Endothelial cell of umbilical vein (primary cell): ENCODE data around the gene NOSIP. TPM values are rescaled to one million over a fixed set of nuclear protein-coding genes. Genes with fewer than 3 reads are reported as not detected.

Source experiments
- BruUV-seq: library from RNA; stranded (reverse); fragments of 400-500 nt; replicated peaks from 2 replicates; lab custom pipeline; 2021; lab: Mats Ljungman, UMichigan
- CTCF ChIA-PET: fragments of 300-600, 350-600 bp; sonication (Branson Sonifier 250); formaldehyde crosslinking; loops from one replicate; lab custom pipeline; 2021; ENCODE audit warnings: antibody characterized with exemption, inconsistent platforms; lab: Charles Lee
- POLR2A ChIA-PET: fragments of 300-600, 350-600 bp; sonication (Branson Sonifier 250); formaldehyde crosslinking; loops from one replicate; lab custom pipeline; 2021; ENCODE audit warnings: antibody characterized with exemption, inconsistent platforms; lab: Charles Lee
- DNase-seq: peaks from one replicate; pipeline ENCODE4 v3.0.0-alpha.2; 2011; ENCODE audit warnings: low read depth, low spot score
- FAIRE-seq: peaks from 2 replicates; lab custom pipeline; 2011; peaks lifted over from hg19 to GRCh38; lab: Jason Lieb, UNC
- H2AFZ ChIP-seq: 2 replicates; pipeline ENCODE4 v1.6.0; 2012; ENCODE audit warnings: low read depth, low read length, control low read depth, inconsistent platforms
- H3K27ac ChIP-seq: 2 replicates; pipeline ENCODE4 v1.5.1; 2011; ENCODE audit warnings: low read depth, mild to moderate bottlenecking, control low read depth, low read length, moderate library complexity; ENCODE audit not compliant: insufficient read depth
- H3K27me3 ChIP-seq, 2 experiments: 2 replicates each; pipeline versions ENCODE4 v1.6.0 to v1.6.1; 2011; ENCODE audit warnings: low read length in 2 of 2, mixed read lengths in 1 of 2; ENCODE audit not compliant: control insufficient read depth in 2 of 2, insufficient read depth in 2 of 2
- H3K36me3 ChIP-seq, 2 experiments: 2 replicates in 1 of 2; 3 replicates in 1 of 2; pipeline ENCODE4 v1.5.1; 2011; ENCODE audit warnings: low read length in 2 of 2, mild to moderate bottlenecking in 1 of 2, moderate library complexity in 1 of 2; ENCODE audit not compliant: control insufficient read depth in 2 of 2, insufficient read depth in 2 of 2; ENCODE audit errors: extremely low read depth in 1 of 2
- H3K4me1 ChIP-seq: 3 replicates; pipeline ENCODE4 v1.5.1; 2011; ENCODE audit warnings: mild to moderate bottlenecking, low read length; ENCODE audit not compliant: control insufficient read depth, insufficient read depth; ENCODE audit errors: extremely low read depth
- H3K4me2 ChIP-seq: 2 replicates; pipeline ENCODE4 v1.6.1; 2011; ENCODE audit warnings: low read length, control low read depth, mixed read lengths; ENCODE audit not compliant: insufficient read depth
- H3K4me3 ChIP-seq, 3 experiments: fragments of 200-600 bp in 1 of 3; sonication (generic), shearing (Covaris generic) in 1 of 3; replicated peaks in 1 of 3; 2 replicates each; pipeline ENCODE4 v1.5.1; 2011 to 2016; ENCODE audit warnings: control low read depth in 3 of 3, low read length in 3 of 3, mild to moderate bottlenecking in 2 of 3, inconsistent platforms in 1 of 3, low read depth in 1 of 3, moderate library complexity in 1 of 3; ENCODE audit not compliant: insufficient read depth in 1 of 3
- H3K79me2 ChIP-seq: 2 replicates; pipeline ENCODE4 v1.6.0; 2012; ENCODE audit warnings: low read length, inconsistent platforms; ENCODE audit not compliant: control insufficient read depth, insufficient read depth
- H3K9ac ChIP-seq: replicated peaks from 2 replicates; pipeline ENCODE3; 2011; ENCODE audit warnings: low read length, control low read depth; ENCODE audit not compliant: insufficient read depth; ENCODE audit errors: extremely low read depth
- H3K9me1 ChIP-seq: replicated peaks from 3 replicates; pipeline ENCODE4 v1.6.0; 2011; ENCODE audit warnings: mild to moderate bottlenecking, low read length; ENCODE audit not compliant: control insufficient read depth, insufficient read depth; ENCODE audit errors: extremely low read depth
- H3K9me3 ChIP-seq: replicated peaks from 2 replicates; pipeline ENCODE4 v1.5.1; 2012; ENCODE audit warnings: low read length, inconsistent platforms; ENCODE audit not compliant: control insufficient read depth, insufficient read depth
- H4K20me1 ChIP-seq: replicated peaks from 2 replicates; pipeline ENCODE3; 2011; ENCODE audit warnings: mild to moderate bottlenecking, low read length; ENCODE audit not compliant: control insufficient read depth, insufficient read depth; ENCODE audit errors: extremely low read depth
- EZH2 ChIP-seq: IDR thresholded peaks from 2 replicates; pipeline ENCODE4 v1.6.1; 2012; ENCODE audit warnings: borderline replicate concordance, low read depth, mild to moderate bottlenecking, moderate library complexity, low read length, inconsistent platforms; ENCODE audit not compliant: severe bottlenecking
- FOS ChIP-seq: IDR thresholded peaks from 2 replicates; pipeline ENCODE4 v1.6.1; 2011; ENCODE audit warnings: mild to moderate bottlenecking, low read length, moderate library complexity, borderline replicate concordance; ENCODE audit not compliant: insufficient read depth
- GATA2 ChIP-seq: IDR thresholded peaks from 2 replicates; pipeline ENCODE4 v1.7.0; 2011; ENCODE audit warnings: low read depth, mild to moderate bottlenecking, moderate library complexity, mixed read lengths, low read length; ENCODE audit not compliant: insufficient read length, insufficient read depth
- JUN ChIP-seq: IDR thresholded peaks from 2 replicates; pipeline ENCODE4 v1.6.1; 2011; ENCODE audit warnings: borderline replicate concordance, low read depth; ENCODE audit not compliant: insufficient read length, insufficient read depth
- MAX ChIP-seq: IDR thresholded peaks from 2 replicates; pipeline ENCODE4 v1.6.1; 2011; ENCODE audit not compliant: insufficient read depth, insufficient read length
- MYC ChIP-seq: IDR thresholded peaks from one replicate; pipeline ENCODE4 v1.6.1; 2011; ENCODE audit warnings: mild to moderate bottlenecking, low read depth, low read length
- POLR2A ChIP-seq: IDR thresholded peaks from 2 replicates; pipeline ENCODE4 v1.6.1; 2012; ENCODE audit warnings: low read depth, mild to moderate bottlenecking, control low read depth, low read length
- POLR2AphosphoS5 ChIP-seq: IDR thresholded peaks from 2 replicates; pipeline ENCODE4 v1.6.1; 2012; ENCODE audit warnings: low read depth, mild to moderate bottlenecking, control low read depth, low read length, moderate library complexity; ENCODE audit not compliant: insufficient read depth
- dilution Hi-C: fragments of 300-500 bp; cut with MboI; formaldehyde crosslinking; loops from one replicate; pipeline ENCODE4 v1.15.0; 2019; ENCODE audit warnings: low sequenced_read_pairs; ENCODE audit not compliant: extremely low pct_ligation_motif_present
- intact Hi-C: fragments of 100-400 bp; cut with micrococcal nuclease; formaldehyde crosslinking; loops from one replicate; pipeline ENCODE4 v1.10.0; 2022
- polyA plus RNA-seq, 4 experiments: library from polyadenylated mRNA; depleted of rRNA in 3 of 4; stranded (reverse) in 3 of 4; unstranded in 1 of 4; fragments of >200 nt; gene quantifications; 2 replicates each; pipeline versions ENCODE4 v1.2.1 to v1.2.3, GENCODE V29; 2011 to 2012; ENCODE audit warnings: missing spikeins in 1 of 4
- total RNA-seq: library from RNA; stranded (reverse); gene quantifications from 2 replicates; pipeline ENCODE4 v1.2.3, GENCODE V29; 2021
- TF ChIP-seq, protein P1 (sequence below), 2 donors: IDR thresholded peaks; 1 replicate in 1 of 2; 2 replicates in 1 of 2; pipeline ENCODE4 v1.5.1; 2011; ENCODE audit warnings: low read length in 2 of 2, mild to moderate bottlenecking in 2 of 2, moderate library complexity in 2 of 2, control low read depth in 1 of 2, inconsistent platforms in 1 of 2, low read depth in 1 of 2; ENCODE audit not compliant: insufficient read depth in 1 of 2; ENCODE audit errors: extremely low read depth in 1 of 2

Gene NOSIP
- total and polyA plus RNA-seq, 2 donors (not counting 3 experiments of a cell fraction or from before 2014, with no cell fraction given): 77.5 to 128 TPM

- Histone ChIP-seq H3K9ac (no peak overlapping the region), H3K4me2 (no peak overlapping the region), H3K27me3 (no peaks in the 10 kb centered on the region), H2AFZ (no peak overlapping the region), H3K4me1 (peaks cover 23% of the 10 kb centered on the region), H3K4me3 (no peak overlapping the region), H3K9me3 (no peaks in the 10 kb centered on the region), H3K79me2 (peaks cover 19% of the 10 kb centered on the region), H3K9me1 (no peaks in the 10 kb centered on the region), H3K27ac (no peak overlapping the region), H4K20me1 (no peaks in the 10 kb centered on the region), H3K36me3 (peaks cover 2 to 29% of the 10 kb centered on the region in 2 experiments)
- DNase-seq (no peak), FAIRE-seq (no peak)
- CTCF ChIA-PET: interaction anchor here (1.1 to 1.4 kb wide), 2 partner anchors 23 to 47 kb away, joined by 3 to 5 read pairs; partner anchors contain the start of gene RRAS
- POLR2A ChIA-PET: no interaction called here
- no peak for TF ChIP-seq GATA2
- no peak for TF ChIP-seq POLR2A
- no peak for TF ChIP-seq EZH2
- TF ChIP-seq FOS: no peak
- TF ChIP-seq JUN: no peak
- TF ChIP-seq, protein P1, sequence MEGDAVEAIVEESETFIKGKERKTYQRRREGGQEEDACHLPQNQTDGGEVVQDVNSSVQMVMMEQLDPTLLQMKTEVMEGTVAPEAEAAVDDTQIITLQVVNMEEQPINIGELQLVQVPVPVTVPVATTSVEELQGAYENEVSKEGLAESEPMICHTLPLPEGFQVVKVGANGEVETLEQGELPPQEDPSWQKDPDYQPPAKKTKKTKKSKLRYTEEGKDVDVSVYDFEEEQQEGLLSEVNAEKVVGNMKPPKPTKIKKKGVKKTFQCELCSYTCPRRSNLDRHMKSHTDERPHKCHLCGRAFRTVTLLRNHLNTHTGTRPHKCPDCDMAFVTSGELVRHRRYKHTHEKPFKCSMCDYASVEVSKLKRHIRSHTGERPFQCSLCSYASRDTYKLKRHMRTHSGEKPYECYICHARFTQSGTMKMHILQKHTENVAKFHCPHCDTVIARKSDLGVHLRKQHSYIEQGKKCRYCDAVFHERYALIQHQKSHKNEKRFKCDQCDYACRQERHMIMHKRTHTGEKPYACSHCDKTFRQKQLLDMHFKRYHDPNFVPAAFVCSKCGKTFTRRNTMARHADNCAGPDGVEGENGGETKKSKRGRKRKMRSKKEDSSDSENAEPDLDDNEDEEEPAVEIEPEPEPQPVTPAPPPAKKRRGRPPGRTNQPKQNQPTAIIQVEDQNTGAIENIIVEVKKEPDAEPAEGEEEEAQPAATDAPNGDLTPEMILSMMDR (IDR thresholded peaks at IDR 0.05; ENCODE audit: extremely low read depth in 1 of 2, insufficient read depth in 1 of 2, low read depth in 1 of 2, low read length in 2 of 2): no peak
- TF ChIP-seq POLR2AphosphoS5: no peak
- TF ChIP-seq MAX: no peak
- no peak for TF ChIP-seq MYC
- dilution Hi-C loops: no loop called here
- intact Hi-C loops: no loop called here
- no TSS peak for BruUV-seq
Observed at GRCh38 chr19:49616945-49617344, 36.6 kb upstream of the NOSIP start.
